Measurements from ENCODE around the gene PRR33.

Gene PRR33

DNA sequence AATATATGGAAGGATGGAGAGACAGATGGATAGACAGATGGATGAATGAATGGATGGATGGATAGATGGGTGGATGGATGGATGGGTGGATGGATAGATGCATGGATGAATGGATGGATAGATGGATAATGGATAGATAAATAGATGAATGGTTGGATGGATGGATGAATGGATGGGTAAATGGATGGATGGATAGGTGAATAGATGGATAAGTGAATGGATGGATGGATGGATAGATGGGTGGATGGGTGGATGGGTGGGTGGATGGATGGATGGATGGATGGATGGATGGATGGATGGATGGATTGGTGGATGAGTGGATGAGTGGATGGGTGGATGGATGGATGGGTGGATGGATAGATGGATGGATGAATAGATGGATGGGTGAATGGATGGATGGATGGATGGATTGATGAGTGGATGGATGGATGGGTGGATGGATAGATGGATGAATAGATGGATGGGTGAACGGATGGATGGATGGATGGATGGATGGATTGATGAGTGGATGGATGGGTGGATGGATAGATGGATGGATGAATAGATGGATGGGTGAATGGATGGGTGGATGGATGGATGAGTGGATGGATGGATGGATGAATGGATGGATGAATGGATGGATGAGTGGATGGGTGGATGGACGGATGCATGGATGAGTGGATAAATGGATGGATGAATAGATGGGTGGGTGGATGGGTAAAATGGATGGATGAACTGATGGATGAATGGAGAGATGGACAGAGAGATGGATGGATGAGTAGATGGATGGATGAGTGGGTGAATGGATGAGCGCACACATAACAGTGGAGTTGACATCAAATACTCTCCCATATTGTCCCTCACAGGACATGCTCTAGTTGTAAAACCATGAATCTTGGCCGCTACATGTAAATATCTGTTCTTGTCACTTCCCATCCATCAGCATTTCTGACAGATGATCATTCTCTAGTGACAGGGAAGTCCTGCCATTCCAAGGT lies 30.0 kb downstream of the PRR33 start:
- DNase-seq, result no peak

DNA sequence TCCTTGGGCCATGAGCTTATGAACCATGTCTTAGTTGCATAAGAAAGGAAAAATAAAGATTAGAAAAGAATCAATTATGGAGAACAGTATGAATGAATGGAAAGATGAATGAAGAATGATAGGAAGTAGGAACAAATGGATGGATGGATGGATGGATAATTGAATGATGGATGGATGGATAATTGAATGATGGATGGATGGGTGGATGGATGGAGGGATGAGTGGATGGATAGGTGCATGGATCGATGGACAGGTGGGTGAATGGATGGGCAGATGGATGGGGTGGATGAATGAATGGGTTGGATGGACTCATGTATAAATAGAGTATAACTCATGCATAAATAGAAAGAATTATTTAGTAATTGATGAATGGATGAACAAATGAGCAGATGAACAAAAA lies 31.6 kb downstream of the PRR33 start:
- DNase-seq, result no peak

DNA sequence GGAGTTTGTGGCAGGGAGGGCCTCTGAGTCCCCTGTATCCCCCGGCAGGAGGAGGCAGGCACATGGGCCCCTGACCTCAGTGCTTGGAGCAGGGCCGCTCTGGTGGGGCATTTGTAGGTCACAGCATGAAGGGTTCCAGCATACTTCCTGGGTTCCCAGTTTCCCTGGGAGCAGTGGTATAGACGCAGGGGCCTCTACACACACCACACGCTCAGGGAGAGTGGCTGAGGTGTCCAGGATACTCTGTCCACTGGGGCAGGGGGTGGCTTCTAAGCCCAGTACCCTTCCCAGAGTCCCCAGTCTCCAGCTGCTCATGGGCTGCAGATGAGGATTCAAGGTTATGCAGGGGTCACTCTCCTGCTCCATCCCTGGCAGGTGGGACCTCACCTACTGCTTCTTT lies 32.7 kb downstream of the PRR33 start:
- DNase-seq, result no peak

DNA sequence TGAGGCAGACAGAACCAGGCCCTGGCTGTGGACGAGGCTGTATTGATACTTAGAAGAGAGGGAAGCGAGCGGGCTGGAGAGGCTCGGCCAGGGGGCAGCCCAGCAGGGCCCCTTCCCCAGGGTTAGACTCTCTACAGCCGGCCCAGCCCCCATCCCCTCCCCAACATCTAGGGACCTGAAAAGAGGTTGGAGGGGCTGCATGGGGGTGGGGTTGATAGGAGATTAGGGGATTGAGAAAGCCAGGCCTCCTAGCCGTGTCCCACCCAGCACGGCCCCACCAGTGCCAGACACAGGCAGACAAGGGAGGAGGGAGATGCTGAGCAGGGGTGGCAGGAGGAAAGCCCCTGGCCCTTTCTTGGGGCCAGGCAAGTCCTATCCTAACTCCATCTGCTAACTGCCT lies 33.1 kb downstream of the PRR33 start:
- no peak for DNase-seq

DNA sequence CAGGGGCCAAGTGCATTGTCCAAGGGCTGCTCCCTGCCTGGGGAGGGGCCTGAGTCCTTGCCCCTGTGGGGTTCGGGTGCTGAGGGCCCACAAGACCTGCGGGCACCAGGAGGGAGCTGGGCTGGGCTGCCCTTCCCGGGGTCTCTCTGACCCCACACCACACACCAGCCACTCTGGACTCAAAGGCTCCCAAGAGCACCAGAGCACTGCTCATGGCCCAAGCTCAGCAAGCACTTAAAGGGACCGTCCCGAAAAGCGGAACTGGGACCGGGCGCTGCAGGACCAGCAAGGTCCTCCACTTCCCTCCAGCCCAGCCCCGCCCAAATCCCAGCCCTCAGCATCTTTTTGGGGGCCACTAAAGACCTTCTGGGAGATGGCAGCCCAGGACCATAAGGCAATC lies 33.5 kb downstream of the PRR33 start:
- DNase-seq, result no peak

DNA sequence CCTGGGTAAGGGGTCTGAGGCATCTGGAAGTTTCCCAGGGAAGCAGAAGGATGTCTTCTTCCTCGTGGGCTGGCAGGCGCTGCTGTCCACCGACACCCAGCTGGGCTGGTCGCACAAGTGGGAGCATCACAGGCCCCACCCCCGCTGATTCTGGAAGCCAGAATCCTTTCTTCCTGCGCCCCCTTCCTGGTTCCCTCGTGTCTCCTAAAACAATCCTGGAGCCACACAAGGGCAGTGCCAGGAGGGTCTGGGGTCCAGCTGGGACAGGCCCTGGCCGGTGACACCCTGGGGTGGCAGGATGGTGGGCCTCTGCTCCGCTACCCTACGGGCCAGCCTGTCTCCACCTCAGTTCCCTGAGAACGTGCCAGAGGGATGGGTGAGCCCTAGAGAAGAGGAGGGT lies 34.6 kb downstream of the PRR33 start:
- DNase-seq, result no peak

DNA sequence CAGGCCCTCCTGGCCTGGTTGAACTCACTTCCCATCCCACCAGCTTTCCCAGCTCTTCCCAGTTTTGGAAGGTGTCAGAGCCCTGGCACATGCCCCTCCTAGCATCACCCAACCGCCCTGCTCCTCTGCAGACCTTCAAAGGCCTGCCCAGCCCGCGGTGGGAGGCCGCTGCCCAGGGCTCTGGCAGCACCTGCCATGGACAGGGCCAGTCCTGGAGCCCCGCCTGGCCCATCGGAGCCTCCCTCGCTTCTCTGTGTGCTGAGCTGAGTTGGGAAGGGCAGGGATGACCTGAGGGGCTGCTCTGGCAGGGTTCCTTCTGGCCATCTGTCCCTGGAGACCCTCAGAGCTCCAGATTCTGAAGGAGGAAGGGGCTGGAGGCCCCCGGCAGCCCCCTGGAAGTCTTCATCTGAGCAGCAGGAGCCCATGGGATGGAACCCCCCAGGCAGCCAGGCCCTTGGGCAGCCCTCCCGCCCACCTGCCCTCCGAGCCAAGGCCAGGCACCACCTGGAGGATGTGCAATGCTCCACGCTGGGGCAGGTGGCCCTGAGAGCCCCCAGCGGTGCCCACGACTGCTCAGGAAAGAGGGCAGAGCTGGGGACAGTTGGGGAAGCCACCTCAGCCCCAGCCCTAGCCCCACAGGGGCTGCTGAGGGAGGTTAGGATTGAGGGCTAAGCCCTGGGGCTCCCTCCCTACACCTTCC lies 35.2 kb downstream of the PRR33 start:
- no peak for DNase-seq

DNA sequence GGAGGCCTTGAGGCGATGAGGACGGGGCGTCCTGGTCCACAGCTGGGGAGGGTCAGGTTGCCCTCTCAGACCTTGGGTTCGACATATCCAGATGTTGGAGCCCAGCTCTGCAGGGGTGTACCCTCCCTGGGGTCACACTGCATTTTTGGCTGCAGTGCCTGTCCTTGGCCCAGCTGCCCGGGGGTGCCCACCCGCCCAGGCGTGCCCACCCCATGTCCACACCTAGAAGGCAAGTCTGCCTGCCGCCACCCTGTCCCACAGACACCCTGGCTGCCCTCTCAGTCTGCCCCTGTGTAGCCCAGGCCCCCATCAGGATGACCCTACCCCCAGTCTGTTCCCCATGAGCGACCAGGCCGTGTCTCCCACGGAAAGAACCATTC lies 35.8 kb downstream of the PRR33 start:
- DNase-seq, result no peak

DNA sequence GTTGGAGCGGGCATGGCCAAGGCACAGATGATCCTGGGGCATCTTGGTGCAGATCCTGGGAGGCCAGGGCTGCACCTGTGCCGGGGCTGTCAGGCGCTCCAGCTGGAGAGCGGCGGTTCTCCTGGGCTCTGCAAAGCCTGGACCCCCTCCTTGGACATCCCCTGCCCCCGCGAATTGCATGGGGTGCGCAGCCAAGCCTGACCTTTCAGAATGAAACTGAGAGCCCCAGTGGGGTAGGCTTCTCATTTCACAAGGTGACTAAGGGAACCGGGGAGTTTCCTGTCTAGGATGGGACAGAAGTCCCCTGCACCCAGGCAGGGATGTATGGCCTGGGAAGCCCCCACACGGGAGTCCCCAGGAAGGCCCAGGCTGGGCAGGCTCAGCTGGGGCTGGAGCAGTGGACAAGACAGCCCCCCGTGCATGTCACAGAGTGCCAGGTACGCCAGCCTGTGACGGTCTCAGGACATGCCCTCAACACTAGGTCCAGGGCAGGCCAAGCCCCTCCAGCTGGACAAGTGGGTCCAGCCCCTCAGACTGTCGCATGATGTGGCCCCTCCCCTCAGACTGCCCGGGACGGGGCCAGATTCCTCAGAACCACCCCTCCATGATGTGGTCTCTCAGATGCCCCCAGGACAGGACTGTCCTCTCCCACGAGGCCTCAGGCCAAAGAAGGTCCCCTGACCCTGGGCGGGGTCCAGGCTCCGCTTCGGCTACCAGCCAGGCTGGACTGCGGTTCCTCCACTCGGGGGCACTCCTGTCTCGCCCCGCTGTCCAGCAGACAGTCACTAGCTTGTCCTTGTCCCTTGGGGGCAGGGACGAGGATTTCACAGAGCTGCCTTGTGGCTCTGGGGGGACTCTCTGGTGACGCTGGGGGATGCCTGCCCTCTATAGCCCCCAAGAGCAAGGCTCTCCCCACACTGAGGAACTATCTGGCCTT lies 36.5 kb downstream of the PRR33 start:
- DNase-seq, result no peak

DNA sequence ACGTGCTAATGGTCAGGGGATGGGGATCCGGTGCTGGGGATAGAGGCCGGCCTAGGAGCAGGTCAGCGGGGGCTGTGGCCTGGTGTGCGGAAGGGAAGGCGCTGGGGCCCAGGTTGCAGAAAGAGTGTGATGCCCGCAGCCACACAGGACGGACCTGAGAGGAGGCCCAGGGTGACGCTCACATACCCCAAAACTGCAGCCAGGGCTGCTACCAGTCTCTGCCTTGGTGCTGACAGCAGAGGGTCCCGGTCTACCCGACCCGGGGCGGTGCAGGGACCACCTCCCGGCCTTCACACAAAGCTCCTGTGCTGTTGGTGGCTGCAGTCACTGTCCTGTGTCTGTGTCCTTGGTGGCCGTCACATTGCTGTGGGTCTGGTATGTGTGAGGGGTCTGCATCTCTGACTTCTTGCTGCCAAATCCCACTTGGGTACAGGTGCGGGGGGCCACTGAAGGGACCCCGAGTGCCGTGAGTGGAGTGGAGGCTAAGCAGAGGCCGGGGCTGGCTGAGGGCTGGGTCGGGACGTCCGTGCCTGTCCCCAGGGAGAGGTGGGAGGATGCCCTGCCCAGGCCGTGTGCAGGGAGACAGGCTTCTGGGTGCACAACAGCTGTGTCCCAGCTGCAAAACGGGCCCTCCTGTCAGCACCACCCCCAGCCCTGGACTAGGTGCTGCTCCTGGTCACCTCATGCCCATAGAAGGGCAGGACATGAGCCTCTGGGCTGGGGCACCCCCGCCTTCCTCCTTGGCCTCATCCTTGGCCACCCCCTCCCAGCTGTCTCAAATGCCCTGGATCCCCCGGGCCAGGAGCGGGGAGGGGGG lies 37.4 kb downstream of the PRR33 start:
- no peak for DNase-seq

DNA sequence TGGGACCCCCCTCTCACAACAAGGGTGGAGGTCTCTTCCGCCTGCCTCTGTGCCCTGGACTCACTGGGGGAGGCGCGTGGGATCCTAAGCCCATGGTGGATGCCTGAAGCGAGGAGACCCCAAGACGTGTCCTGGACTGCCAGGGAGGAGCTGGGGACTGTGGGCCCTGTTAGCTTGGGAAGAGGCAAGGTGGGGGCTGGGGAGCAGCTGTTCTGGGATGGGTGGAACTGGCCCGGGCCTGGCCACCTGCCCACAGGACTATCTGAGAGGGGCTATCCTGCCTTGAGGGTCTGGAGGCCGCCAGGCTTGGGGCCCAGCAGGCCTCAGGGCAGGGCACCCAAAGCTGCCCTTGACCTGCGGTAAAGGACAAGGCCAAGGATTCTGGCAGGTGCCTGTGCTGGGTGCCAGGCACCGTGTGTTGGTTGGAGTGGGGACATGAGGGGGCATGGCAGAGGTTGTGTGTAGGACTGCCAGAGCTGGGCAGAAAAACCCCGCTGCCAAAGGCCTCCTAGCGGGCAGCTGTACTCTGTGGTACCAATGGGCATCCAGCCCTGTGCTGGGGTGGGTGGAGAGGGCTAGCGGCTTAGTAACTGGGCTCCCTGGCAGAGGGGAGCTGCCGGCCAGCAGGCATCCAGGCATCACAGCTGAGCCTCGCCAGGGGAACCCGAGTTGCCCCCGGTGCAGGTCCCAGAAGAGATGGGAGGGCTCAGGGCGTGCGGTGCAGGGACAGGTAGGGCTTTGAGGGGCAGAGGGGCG lies 38.1 kb downstream of the PRR33 start:
- DNase-seq, result no peak

DNA sequence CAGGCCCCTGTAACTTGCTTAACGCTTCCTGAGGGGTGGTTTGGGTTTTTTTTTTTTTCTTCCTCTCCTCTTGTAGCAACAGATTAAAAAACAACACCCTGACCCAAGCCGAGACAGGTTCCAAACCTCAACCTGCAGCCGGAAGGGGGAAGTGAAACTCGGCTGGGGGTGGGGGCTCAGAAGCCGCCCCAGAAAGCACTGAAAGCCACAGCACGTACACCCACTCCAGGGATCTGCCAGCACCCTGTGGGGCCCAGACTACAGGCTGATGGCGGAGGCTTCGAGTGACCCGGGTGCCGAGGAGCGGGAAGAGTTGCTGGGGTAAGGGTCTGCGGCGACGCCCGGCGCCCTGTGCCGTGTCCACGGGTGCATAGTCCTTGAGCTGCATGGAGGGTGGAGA lies 38.8 kb downstream of the PRR33 start, which contains the start of gene LSP1:
Gene LSP1, plus strand, starts transcription at position 208 of the 400 bp plus-strand sequence. Its CDS starts 61 bp downstream, at position 269.
- DNase-seq, result peak; percentile 67

DNA sequence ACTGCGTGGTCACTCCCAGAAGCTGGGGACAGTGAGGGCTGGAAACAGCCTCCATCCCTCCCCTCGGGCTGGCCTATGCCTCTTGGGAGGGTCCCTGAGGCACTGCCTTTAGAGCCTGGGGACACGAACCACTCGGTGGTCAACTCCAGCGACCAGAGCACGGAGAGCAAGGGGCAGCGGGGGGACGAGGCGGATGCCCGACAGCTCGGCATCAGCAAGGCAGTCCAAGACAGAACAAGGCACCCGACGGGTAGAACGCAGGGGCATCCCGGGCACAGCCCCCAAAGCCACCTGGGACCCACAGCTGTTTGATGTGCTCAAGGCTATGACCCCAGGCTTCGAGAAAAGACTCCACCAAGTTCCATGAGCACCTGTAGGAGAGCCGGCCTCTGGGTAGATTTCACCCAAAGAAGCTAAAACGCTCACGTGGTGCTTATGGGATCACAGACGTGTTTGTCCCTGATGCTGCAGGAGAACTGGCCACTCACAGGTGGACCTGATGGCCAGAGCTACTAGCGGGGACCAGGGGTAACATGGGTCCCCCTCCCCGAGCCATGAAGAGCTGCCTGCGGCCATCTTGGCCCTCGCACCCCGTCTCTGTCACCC lies 39.3 kb downstream of the PRR33 start:
- no peak for DNase-seq

DNA sequence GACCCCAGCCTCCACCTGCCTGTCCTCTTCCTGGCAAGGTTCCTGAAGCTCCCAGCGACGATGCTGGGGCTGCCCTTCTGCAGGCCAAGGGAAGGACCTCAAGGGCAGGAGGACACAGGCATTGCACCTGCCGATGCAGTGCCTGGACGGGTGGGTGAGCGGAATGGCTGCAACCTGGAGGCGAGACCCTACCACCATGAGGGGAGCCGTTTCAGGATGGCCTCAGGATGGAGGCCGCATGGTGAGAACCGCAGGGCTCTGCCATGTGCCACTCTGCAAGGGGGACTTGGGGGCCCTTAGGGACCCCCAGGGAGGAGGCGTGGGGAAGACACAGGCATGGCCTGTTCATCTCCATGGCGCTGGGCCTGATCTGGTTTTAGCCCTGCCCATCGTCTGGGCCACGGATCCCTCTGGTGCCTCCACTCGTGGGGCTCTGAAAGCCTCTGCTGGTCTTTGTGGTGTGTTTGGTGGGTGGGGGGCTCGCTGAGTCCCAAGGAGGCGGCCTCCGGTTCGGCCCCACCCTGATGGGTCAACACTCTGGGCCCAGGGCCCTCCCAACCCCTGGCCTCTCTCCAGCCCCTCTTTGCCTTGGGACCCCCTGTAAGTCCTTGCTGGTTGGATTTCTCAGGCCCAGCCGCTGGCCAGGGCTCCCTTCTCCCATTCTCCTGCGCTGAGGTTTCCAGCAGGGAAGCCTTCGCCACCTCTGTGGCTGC lies 40.1 kb downstream of the PRR33 start:
- no peak for DNase-seq

DNA sequence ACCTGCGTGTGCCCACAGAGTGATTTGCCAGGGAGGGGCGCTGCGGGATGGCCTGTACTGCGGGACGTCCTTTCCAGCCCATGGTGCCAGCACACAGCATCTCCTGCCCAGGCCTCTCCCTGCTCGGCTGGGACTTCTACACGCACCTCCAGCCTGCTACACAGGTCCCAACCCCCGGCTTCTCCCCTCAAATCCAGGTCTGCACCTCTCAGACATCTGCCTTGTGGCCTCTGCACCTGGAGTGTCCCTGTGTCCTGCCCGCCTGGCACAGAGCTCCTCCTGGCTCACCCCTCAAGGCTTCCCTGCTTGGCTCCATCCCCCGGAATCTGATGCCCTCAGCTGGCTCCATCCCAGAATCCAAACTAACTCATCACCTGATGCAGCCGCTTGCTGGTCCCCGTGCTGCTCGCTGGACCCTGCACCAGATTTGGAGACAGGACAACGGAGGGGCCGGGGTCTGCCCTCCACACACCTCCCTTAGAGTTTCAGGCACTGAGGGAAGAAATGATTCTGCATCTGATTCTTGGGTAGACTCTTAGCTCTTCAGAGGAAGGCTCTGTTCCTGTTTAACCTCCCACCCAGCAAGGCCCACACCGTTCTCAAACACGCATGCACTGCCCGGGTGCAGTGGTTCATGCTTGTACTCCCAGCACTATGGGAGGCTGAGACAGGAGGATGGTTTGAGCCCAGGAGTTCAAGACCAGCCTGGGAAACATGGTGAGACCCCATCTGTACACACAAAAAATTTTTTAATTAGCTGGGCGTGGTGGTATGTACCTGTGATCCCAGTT lies 42.9 kb downstream of the PRR33 start:
- DNase-seq, result no peak

DNA sequence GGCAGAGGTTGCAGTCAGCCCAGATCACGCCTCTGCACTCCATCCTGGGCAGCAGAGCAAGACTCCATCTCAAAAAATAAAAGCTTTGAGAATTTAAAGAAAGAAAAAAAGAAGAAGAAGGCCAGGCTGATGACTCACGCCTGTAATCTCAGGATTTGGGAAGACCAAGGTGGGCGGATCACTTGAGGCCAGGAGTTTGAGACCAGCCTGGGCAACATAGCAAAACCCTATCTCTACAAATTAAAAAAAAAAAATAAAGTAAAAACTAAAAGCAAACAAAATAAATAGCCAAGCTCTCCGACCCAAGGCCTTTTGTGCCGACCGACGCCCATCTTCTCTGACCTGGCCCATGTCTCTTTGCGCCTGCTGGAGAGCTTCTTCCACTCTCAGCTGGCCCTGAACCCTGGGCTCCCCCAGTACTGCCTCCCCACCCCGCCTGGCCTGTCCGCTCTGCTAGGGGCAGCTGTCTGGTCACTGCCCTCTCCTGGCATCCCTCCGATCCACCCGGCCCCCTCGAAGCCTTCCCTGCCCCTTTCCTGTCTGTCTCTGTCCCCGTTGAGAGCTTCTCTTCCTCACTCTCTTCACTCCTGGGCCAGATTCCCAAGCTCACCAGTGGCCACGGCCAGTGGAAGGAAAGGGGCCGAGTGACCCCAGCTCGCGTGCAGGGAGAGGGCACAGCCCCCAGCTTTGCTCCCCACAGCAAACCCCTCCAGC lies 43.6 kb downstream of the PRR33 start:
- no peak for DNase-seq

DNA sequence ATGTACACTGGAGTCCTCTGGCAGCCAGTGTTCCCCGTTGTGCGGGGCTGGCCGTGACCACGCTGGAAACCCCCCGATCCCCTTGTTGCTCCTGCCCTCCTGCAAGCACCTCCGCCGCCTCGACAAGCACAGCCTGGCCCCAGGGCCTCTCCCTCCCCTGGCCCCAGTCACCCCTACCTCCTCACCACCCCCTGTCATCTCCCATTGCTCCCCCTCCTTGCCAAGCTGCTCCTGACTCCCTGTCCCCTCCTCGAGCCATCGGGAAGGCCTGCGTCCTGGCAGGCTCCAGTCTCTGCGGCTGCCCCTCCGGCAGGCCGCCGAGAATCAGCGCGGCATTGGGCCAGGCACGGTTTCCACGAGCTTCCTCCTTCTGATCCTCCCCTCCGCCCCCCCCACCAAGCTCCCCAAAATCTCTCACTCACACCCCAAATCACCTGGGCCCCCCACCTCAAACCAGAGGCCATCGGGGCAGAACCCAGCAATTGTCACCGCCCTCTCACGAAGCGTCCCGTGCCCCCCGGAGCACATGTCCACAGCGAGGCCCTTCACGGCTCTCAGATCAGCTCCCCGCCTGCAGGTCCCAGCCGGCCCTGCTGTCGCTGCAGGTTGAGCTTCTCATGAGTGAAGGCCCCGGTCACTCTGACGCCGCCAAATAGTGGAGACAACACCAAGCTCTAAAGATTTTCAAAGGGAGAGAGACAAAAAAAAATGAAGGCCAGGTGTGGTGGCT lies 44.5 kb downstream of the PRR33 start:
- no peak for DNase-seq

DNA sequence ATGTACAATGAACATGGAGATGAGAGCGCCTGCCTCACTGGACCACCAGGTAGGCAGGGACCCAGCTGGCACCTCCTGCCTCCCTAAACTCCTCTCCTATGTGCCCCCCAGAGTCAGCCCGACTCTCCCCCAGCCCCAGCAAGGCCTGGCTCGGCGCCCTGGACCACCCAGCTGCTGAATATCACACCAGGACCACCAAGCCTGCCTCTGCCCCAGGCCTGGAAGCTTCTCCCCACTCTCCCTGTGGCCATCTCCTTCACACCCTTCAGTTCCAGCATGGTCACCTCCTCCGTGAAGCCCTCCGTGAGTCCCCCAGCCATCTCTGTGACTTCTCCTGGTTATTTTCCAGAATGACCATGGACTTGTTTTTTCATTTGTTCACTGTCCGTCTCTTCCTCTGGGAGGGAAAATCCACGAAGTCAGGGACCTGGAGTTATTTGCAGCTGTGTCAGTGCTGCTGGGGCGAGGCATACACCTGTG lies 45.2 kb downstream of the PRR33 start:
- DNase-seq, result no peak

Measured in femur (tissue), 1 donor.